ENCODE results near the gene C12orf75. TPM values are rescaled to one million over a fixed set of nuclear protein-coding genes. Genes with fewer than 3 reads are reported as not detected.
A peak's percentile ranks its signal among the peaks of the same experiment; 100 is the strongest.
"Not testable (repeated sequence)": the region's sequence is repeated elsewhere in the genome, so short reads cannot be mapped to it uniquely, and the experiment has no call there.

The C12orf75 gene
- total RNA-seq, 1 donor from 2014 or later, result 56.5 TPM

DNA sequence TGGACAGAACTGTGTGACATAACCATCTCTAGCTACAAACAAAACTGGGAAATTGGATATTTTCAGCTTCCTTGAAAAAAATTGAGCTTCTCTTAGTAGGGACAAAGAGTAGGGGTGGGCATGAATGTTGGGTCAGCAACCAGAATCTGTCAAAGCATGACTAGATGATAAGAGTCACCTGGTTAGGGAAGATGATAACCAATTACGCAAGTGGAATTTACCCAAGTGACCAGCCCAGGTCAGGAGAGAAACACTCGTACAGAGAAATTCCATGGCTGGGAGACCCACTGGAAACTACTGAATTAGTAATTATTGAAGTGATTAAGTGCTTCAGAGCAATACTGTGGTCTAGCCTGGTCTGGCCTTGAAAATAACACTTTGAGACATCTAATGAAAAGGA, 36.3 kb upstream of the C12orf75 start:
- Histone ChIP-seq H3K4me3 (no peak overlapping the region), H3K27me3 (no peaks in the 10 kb centered on the region), H3K27ac (no peak overlapping the region), H3K36me3 (no peaks in the 10 kb centered on the region), H3K9me3 (peaks cover 0 to 10% of the 10 kb centered on the region in 2 donors), H3K4me1 (peaks cover 0 to 8% of the 10 kb centered on the region in 2 donors)
- intact Hi-C loops (cut with DNase I), result no loop called here
- TF ChIP-seq, protein P1, sequence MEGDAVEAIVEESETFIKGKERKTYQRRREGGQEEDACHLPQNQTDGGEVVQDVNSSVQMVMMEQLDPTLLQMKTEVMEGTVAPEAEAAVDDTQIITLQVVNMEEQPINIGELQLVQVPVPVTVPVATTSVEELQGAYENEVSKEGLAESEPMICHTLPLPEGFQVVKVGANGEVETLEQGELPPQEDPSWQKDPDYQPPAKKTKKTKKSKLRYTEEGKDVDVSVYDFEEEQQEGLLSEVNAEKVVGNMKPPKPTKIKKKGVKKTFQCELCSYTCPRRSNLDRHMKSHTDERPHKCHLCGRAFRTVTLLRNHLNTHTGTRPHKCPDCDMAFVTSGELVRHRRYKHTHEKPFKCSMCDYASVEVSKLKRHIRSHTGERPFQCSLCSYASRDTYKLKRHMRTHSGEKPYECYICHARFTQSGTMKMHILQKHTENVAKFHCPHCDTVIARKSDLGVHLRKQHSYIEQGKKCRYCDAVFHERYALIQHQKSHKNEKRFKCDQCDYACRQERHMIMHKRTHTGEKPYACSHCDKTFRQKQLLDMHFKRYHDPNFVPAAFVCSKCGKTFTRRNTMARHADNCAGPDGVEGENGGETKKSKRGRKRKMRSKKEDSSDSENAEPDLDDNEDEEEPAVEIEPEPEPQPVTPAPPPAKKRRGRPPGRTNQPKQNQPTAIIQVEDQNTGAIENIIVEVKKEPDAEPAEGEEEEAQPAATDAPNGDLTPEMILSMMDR (IDR thresholded peaks at IDR 0.05), result no peak
- DNase-seq (ENCODE audit: low spot score in 2 of 2), result no peak

DNA sequence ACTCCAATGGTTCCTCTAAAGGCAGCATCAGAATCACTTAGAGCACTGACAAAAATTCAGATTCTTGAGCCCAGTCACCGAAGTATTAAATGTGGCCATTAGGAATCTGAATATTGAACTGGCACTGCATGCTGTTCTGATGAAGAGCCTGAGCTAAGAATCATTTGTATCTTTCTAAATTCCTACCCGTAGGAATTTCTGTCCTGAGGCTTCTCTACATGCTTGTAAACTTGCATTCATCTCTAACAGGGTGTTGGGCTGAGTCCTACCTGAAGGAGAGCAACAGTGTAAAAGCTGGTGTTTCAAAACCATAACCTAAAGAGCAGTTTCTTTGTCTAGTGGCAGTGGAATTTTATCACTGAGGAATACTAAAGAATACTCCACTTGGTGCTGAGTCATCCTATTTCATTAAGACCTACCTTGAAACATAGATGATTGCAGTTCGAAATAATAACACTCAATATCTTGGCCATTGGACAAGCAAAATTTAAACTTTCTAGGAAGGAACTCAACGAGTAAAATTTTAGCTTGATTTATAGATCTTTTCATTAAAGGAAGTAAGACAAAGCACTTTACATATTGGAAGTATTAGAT, 35.5 kb upstream of the C12orf75 start:
- H3K27ac ChIP-seq, result no peak overlapping the region
- no peaks in the 10 kb centered on the region for H3K36me3 ChIP-seq
- H3K4me1 ChIP-seq, result peaks cover 0 to 8% of the 10 kb centered on the region in 2 donors
- intact Hi-C loops (cut with DNase I), result no loop called here
- peaks cover 0 to 12% of the 10 kb centered on the region in 2 donors for H3K9me3 ChIP-seq
- TF ChIP-seq, protein P1 (IDR thresholded peaks at IDR 0.05), result no peak
- H3K27me3 ChIP-seq, result no peaks in the 10 kb centered on the region
- no peak overlapping the region for H3K4me3 ChIP-seq
- DNase-seq (ENCODE audit: low spot score in 2 of 2), result no peak

DNA sequence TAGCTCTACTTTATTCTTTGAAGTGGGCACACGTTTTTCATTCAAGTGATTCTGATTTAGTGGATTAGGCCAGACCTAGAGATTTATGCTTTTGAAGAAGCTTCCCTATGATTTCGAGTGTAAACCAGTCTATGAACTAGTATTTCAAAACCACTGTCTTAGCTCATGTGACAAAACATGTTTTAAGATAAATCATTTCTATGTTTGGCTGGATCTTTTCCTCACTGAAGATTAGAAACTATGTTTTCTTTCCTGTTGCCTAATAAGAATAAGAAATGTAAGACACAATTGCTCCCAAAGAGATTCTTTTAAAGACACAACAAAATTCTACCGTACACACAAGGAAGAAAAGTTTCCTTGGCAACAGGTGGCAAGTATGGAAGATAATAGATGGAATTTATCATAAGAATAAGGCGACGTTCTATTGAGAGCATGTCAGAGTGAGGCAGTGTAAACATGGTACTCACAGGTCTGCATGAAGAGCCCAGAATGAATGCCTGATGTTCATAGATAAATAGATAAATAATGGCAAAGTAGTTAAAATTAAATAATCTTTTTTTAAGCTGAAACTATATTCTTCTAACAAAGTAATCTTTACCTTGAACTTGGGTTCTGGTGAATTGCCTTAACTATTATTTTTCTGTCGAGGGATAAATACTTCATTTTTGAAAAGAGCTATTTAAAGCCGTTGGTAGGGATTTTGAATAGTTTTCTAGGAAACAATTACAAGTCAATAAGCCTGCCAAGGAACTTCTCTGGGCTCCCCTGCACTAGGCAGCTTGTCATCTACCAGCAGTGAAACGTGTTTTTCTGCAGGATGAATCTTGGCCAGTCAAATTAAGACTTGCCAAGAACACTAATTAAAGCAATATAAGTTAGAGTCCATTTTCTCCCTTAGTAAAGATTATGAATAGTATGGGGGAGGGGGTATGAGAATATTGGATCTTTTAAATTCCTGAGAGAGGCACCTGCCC, 34.1 kb upstream of the C12orf75 start:
- Histone ChIP-seq H3K27me3 (no peaks in the 10 kb centered on the region), H3K9me3 (peaks cover 0 to 20% of the 10 kb centered on the region in 2 donors), H3K27ac (no peak overlapping the region), H3K4me3 (no peak overlapping the region), H3K4me1 (peaks cover 0 to 8% of the 10 kb centered on the region in 2 donors), H3K36me3 (no peaks in the 10 kb centered on the region)
- TF ChIP-seq, protein P1 (IDR thresholded peaks at IDR 0.05), result no peak
- intact Hi-C loops (cut with DNase I), result no loop called here
- DNase-seq (ENCODE audit: low spot score in 2 of 2), result no peak

DNA sequence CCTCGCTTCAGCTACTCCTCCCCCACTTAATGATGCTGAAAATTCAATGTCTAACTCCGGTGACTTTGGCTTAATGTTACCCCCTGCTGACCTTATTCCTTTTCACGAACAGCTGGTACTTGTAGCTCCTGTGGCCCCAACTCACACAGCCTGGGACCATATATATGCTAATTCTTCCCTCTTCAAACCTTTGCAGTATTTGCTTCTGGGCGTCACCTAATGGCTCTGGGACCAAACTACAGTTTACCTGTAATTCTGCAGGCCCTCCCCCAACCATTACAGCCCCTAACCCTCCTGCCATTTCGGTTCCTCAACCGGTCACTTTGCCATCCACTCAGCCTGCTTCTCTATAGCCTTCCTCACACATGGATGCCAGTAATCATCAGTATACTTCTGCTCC, 29.6 kb upstream of the C12orf75 start:
- Histone ChIP-seq H3K27me3 (no peaks in the 10 kb centered on the region), H3K4me1 (peaks cover 0 to 4% of the 10 kb centered on the region in 2 donors), H3K9me3 (peaks cover 0 to 20% of the 10 kb centered on the region in 2 donors), H3K36me3 (no peaks in the 10 kb centered on the region), H3K27ac (no peak overlapping the region), H3K4me3 (no peak overlapping the region)
- TF ChIP-seq, protein P1 (IDR thresholded peaks at IDR 0.05), result no peak
- no peak for DNase-seq (ENCODE audit: low spot score in 2 of 2)
- intact Hi-C loops (cut with DNase I), result no loop called here

- TF ChIP-seq, protein P1 (IDR thresholded peaks at IDR 0.05), result no peak
- intact Hi-C loops (cut with DNase I), result no loop called here
- Histone ChIP-seq H3K36me3 (no peaks in the 10 kb centered on the region), H3K9me3 (peaks cover 0 to 20% of the 10 kb centered on the region in 2 donors), H3K4me1 (peaks cover 0 to 3% of the 10 kb centered on the region in 2 donors), H3K27ac (no peak overlapping the region), H3K27me3 (no peaks in the 10 kb centered on the region), H3K4me3 (no peak overlapping the region)
- DNase-seq (ENCODE audit: low spot score in 2 of 2), result no peak
Observed at GRCh38 chr12:105301696-105302095, 28.8 kb upstream of the C12orf75 start.

DNA sequence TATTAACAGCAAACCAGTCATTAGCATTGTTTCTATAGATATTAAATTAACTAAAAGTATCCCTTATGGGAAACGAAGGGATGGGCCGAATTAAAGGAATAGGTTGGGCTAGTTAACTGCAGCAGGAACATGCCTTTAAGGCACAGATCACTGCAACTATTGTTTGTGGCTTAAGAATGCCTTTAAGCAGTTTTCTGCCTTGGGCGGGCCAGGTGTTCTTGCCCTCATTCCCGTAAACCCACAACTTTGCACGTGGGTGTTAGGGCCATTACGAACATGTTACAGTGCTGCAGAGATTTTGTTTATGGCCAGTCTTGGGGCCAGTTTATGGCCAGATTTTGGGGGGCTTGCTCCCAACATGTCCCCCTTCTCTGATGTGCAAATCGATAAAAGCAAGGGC, 27.5 kb upstream of the C12orf75 start:
- intact Hi-C loops (cut with DNase I), result not testable (repeated sequence)

GRCh38 chr12:105304626-105305025, 25.9 kb upstream of the C12orf75 start:
- H3K27ac ChIP-seq; DNase-seq (ENCODE audit: low spot score in 2 of 2); H3K4me1 ChIP-seq; H3K4me3 ChIP-seq; intact Hi-C loops (cut with DNase I); H3K9me3 ChIP-seq; H3K27me3 ChIP-seq; H3K36me3 ChIP-seq: not testable (repeated sequence)

More for the DNA sequence above, 27.5 kb upstream of the C12orf75 start:
- H3K36me3 ChIP-seq; DNase-seq (ENCODE audit: low spot score in 2 of 2); H3K4me1 ChIP-seq; H3K27me3 ChIP-seq; H3K27ac ChIP-seq; H3K4me3 ChIP-seq: not testable (repeated sequence)
- peaks cover 0 to 20% of the 10 kb centered on the region in 2 donors for H3K9me3 ChIP-seq

DNA sequence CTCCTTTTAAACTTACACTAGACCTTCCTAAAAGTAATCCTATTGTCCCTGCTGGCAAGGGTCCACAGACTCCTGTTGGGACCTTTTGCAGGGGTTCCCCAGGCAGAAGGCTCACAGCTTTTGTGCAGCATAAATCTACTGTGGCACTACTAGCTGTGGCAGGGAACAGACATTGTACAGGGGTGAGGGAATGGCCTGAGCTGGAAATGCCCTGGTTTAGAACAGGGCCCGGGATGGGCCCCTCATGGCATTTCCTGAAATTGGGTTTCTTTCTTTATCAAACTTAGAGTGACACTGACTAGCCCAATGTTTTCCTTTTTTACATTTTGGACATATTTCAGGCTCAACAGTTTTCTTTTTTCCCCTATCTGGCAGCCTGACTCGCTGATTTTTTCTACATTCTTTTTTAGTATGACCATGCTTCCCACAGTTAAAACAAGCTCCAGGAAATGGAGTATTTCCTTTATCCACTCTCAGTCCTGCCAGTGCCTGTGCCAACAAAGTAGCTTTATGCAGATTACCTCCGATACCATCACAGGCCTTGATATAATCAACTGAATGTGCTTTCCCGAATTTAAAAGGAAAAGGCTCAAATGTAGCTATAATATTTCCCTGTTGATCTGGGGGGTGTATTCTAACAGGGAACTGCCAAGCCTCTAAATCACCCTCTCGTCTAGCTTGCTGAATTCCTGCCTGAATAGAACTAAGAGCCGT, 22.7 kb upstream of the C12orf75 start:
- peak overlapping the region; percentile 75 to 78 for H3K27ac ChIP-seq
- H3K9me3 ChIP-seq; H3K27me3 ChIP-seq; intact Hi-C loops (cut with DNase I); H3K36me3 ChIP-seq; H3K4me3 ChIP-seq; DNase-seq (ENCODE audit: low spot score in 2 of 2): not testable (repeated sequence)
- peaks cover 11 to 12% of the 10 kb centered on the region in 2 donors for H3K4me1 ChIP-seq
